Motor neuron (in vitro differentiated cells): ENCODE results near the gene SDK2. TPM values are rescaled to one million over a fixed set of nuclear protein-coding genes. Genes with fewer than 3 reads are reported as not detected.

Experiments used
- ATAC-seq, 8 experiments: fragments of 200-7000 bp; cut with Tn5 transposase; replicated peaks in 6 of 8; 2 replicates each; pipeline ENCODE4 v1.8.0; 2021; ENCODE audit warnings: mild to moderate bottlenecking in 8 of 8, moderate library complexity in 8 of 8
- H3K27ac ChIP-seq, 2 donors: fragments of 250-450 bp; sonication (Bioruptor Pico); 2 replicates each; pipeline ENCODE4 v1.9.0; 2021; ENCODE audit warnings: antibody characterized with exemption in 2 of 2, mild to moderate bottlenecking in 2 of 2, moderate library complexity in 1 of 2
- H3K4me1 ChIP-seq, 2 donors: fragments of 250-450 bp; sonication (Bioruptor Pico); replicated peaks in 1 of 2; 2 replicates each; pipeline ENCODE4 v1.6.1; 2021; ENCODE audit warnings: antibody characterized with exemption in 2 of 2, mild to moderate bottlenecking in 2 of 2, moderate library complexity in 1 of 2
- H3K4me3 ChIP-seq, 5 donors: fragments of 250-450 bp; sonication (Bioruptor Pico); 2 replicates each; pipeline ENCODE4 v1.9.0; 2021; ENCODE audit warnings: antibody characterized with exemption in 5 of 5, mild to moderate bottlenecking in 5 of 5, moderate library complexity in 4 of 5
- WGBS, 10 experiments: fragments of 450-650 bp; shearing (Covaris generic); methylation state at CpG; one replicate each; pipeline ENCODE4 v1.0.0; 2022; 5-methylcytosine and 5-hydroxymethylcytosine counted together
- in situ Hi-C, 9 experiments: fragments of 400-800 bp; cut with MboI; loops; one replicate each; pipeline ENCODE4 v1.15.0; 2021; ENCODE audit warnings: low sequenced_read_pairs in 9 of 9, low pct_unique_long_range_greater_than_20kb in 2 of 9; ENCODE audit not compliant: unreplicated experiment in 9 of 9
- total RNA-seq, 8 experiments: library from RNA; unstranded; fragments of 300-600 nt; gene quantifications; 2 replicates each; pipeline versions ENCODE4 v1.2.3 to v1.2.4, GENCODE V29; 2022

Gene SDK2
- total RNA-seq, 8 experiments from 2014 or later, result 0.59 to 22.0 (median 10.7) TPM

DNA sequence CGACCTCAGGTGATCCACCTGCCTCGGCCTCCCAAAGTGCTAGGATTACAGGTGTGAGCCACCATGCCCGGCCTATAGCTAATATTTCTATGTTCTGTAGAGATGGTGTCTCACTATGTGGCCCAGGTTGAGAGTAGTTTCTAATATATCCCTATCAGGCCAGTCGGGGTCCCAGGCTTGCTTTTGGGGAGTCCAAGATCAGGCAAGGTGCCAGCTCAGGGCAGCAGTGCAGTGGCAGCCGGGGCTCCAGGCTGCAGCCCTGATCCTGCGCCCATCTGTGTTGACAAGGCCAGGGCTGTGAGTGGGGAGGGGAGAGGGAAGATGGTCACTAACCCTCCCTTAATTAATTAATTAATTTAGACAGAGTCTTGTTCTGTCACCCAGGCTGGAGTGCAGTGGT, 254.8 kb downstream of the SDK2 start:
- ATAC-seq, result no peak
- Histone ChIP-seq H3K4me1 (peaks cover 13 to 14% of the 10 kb centered on the region in 2 donors), H3K4me3 (no peak overlapping the region), H3K27ac (no peak overlapping the region)
- in situ Hi-C loops, result no loop called here
- 53 to 100% (median 100%) methylated on average over 1 to 3 of the region's 6 CpGs; no CpG with 5 or more reads in 5 of the 10 experiments for WGBS, 10 experiments

DNA sequence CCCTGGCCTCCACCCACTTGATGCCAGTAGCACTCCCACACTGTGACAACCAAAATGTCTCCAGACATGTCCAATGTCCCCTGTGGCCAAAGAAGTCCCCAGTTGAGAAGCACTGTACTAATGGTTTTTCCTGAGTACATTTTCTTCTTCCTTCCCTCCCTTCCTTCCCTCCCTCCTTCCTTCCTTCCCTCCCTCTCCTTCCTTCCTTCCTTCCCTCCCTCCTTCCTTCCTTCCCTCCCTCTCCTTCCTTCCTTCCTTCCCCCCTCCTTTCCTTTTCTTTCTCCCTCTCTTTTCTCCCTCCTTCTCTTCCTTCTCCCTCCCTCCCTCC, 255.7 kb downstream of the SDK2 start:
- in situ Hi-C loops, result no loop called here
- Histone ChIP-seq H3K4me3 (no peak overlapping the region), H3K4me1 (peaks cover 5% of the 10 kb centered on the region in 2 donors), H3K27ac (no peak overlapping the region)
- ATAC-seq, result no peak

- Histone ChIP-seq H3K4me1 (no peaks in the 10 kb centered on the region), H3K4me3 (no peak overlapping the region), H3K27ac (no peak overlapping the region)
- in situ Hi-C loops, result no loop called here
- 18 to 94% (median 70%) methylated on average over 3 to 5 of the region's 28 CpGs; no CpG with 5 or more reads in 6 of the 10 experiments for WGBS, 10 experiments
- peak in 6 of 8 experiments; percentile 20 to 91 (median 52) for ATAC-seq
These were observed 256.3 kb downstream of the SDK2 start for GRCh38 chr17:73387746-73388577.

DNA sequence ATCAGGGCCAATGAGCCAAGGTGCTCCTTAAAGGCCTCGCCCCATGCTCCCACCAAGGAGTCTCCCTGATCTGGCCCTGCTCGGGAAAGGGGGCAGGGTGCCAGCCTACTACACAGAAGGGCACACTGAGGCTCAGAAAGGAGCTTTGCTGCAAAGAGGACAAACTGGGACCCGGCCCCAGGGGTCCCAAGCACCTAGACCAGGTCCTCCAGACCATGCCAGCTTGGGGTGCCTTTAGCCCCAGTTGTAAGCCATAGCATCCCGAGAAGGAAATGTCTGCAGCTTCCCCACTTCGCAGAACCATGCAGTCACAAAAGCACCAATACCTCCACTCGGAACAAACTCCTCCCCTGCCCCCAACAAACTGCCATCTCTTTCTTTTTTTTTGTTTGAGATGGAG, 257.7 kb downstream of the SDK2 start:
- WGBS, 10 experiments, result 30 to 100% (median 93%) methylated on average over 1 to 3 of the region's 6 CpGs; no CpG with 5 or more reads in 3 of the 10 experiments
- Histone ChIP-seq H3K4me3 (no peak overlapping the region), H3K4me1 (no peaks in the 10 kb centered on the region), H3K27ac (no peak overlapping the region)
- in situ Hi-C loops, result no loop called here
- no peak for ATAC-seq

- WGBS, 10 experiments, result 60 to 100% (median 94%) methylated on average over 2 to 3 of the region's 8 CpGs; no CpG with 5 or more reads in 7 of the 10 experiments
- in situ Hi-C loops, result no loop called here
- H3K4me1 ChIP-seq, result no peaks in the 10 kb centered on the region
- no peak overlapping the region for H3K27ac ChIP-seq
- H3K4me3 ChIP-seq, result no peak overlapping the region
- no peak for ATAC-seq
These were observed 259.3 kb downstream of the SDK2 start for GRCh38 chr17:73384926-73385325.

DNA sequence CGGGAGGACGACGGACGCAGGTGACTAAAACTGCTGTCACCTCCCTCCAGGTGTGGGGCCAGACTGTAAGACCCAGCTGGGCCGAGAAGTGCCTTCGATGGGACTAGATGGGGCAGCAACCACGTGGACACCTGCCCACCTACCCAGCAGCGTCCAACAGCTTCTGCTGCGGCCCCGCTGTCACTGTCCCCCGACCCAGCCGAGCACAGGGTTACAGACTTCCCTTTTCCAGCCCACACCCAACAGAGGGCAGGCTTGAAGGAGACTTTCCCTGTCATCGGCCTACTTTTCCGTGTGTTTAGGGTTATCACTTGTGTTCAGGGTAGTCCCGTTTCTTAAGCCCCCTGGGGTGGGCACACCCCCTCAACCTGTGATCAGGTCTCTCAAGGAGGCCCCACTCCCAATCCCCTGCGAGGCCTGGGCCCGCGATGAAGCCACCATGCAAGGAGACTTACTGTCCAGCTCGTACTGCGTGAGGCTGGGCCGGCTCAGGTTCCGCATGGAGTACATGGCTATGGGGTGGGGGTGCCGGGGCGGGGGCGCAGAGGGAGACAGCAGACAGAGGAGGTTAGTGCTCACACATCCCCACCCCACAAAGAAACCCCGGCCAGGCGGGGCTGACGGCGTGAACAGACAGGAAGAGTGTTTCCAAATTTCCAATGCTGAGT, 263.7 kb downstream of the SDK2 start:
- in situ Hi-C loops, result no loop called here
- Histone ChIP-seq H3K4me1 (no peaks in the 10 kb centered on the region), H3K4me3 (no peak overlapping the region), H3K27ac (no peak overlapping the region)
- WGBS, 10 experiments, result 70 to 100% (median 89%) methylated on average over 1 to 7 of the region's 29 CpGs; no CpG with 5 or more reads in 7 of the 10 experiments
- ATAC-seq, result no peak

- in situ Hi-C loops, result no loop called here
These were observed 264.4 kb downstream of the SDK2 start for GRCh38 chr17:73379826-73380225.

GRCh38 chr17:73378974-73379470, 265.2 kb downstream of the SDK2 start:
- in situ Hi-C loops, result no loop called here
- 80 to 100% (median 100%) methylated on average over 1 to 7 of the region's 20 CpGs; no CpG with 5 or more reads in 7 of the 10 experiments for WGBS, 10 experiments
- peak in 1 of 8 experiments; percentile 9 for ATAC-seq
- Histone ChIP-seq H3K4me3 (no peak overlapping the region), H3K4me1 (no peaks in the 10 kb centered on the region), H3K27ac (no peak overlapping the region)

More at GRCh38 chr17:73379826-73380225, 264.4 kb downstream of the SDK2 start:
- Histone ChIP-seq H3K4me1 (no peaks in the 10 kb centered on the region), H3K27ac (no peak overlapping the region), H3K4me3 (no peak overlapping the region)
- WGBS, 10 experiments, result 0 to 100% (median 40%) methylated on average over 1 to 3 of the region's 8 CpGs; no CpG with 5 or more reads in 5 of the 10 experiments
- peak in 1 of 8 experiments; percentile 13 for ATAC-seq

DNA sequence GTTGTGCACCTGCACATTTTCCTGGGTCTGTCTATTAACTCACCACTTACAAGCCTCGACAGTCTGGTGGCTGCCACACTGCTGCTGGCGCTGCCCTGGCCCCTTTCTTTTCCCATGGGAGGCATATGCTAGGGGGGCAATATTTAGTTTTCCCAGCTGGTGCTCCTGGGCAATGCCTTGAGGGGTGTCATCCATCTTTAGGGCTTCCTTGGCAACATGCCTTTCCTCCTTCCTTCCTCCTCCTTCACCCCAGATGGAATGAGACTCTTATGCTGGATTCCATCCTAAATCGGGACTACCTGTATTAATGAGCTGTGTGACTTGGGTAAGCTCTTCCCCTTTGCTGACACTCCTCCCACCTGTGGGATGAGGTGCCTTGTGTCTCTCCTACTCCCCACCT, 267.6 kb downstream of the SDK2 start:
- no peak for ATAC-seq
- H3K4me3 ChIP-seq, result no peak overlapping the region
- no peaks in the 10 kb centered on the region for H3K4me1 ChIP-seq
- in situ Hi-C loops, result no loop called here
- WGBS, 10 experiments, result 72 to 100% (median 87%) methylated on average over 1 to 2 of the region's 3 CpGs; no CpG with 5 or more reads in 4 of the 10 experiments
- no peak overlapping the region for H3K27ac ChIP-seq

DNA sequence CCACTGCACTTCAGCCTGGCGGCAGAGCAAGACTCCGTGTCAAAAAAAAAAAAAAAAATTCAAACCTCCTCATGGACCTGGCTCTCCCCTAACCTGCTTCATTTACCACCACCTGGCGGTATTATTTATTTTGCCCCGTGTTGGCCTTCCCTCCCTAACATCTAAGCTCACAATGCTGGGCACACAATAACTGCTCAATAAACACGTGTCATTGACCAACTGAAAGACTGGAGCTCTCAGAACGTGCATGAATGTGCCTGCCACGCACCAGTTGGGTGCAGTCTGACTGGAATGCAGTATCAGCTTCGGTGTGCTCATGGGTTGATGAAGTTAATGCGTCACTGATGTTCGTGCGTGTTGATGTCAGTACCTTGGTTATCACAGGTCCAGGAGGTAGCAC, 268.1 kb downstream of the SDK2 start:
- in situ Hi-C loops, result no loop called here
- WGBS, 10 experiments, result 70 to 100% (median 89%) methylated on average over 1 to 5 of the region's 11 CpGs; no CpG with 5 or more reads in 2 of the 10 experiments
- Histone ChIP-seq H3K4me1 (no peaks in the 10 kb centered on the region), H3K27ac (no peak overlapping the region), H3K4me3 (no peak overlapping the region)
- ATAC-seq, result no peak

- in situ Hi-C loops, result loop anchor here in 6 of 9 experiments (5.0 to 25.0 kb wide), 5 partner anchors 110 to 810 kb away; partner anchors contain the start of gene CPSF4L (in 3 of the 6)
- WGBS, 10 experiments, result 80 to 100% (median 97%) methylated on average over 1 to 7 of the region's 9 CpGs; no CpG with 5 or more reads in 5 of the 10 experiments
- peaks cover 0 to 5% of the 10 kb centered on the region in 2 donors for H3K4me1 ChIP-seq
- H3K27ac ChIP-seq, result no peak overlapping the region
- ATAC-seq, result no peak
- H3K4me3 ChIP-seq, result no peak overlapping the region
These were observed 272.4 kb downstream of the SDK2 start for GRCh38 chr17:73371836-73372235.

GRCh38 chr17:73371285-73371684, 273.0 kb downstream of the SDK2 start:
- Histone ChIP-seq H3K4me1 (peaks cover 5 to 7% of the 10 kb centered on the region in 2 donors), H3K27ac (no peak overlapping the region), H3K4me3 (no peak overlapping the region)
- in situ Hi-C loops, result loop anchor here in 6 of 9 experiments (5.0 to 25.0 kb wide), 5 partner anchors 109 to 809 kb away; partner anchors contain the start of gene CPSF4L (in 3 of the 6)
- 3 to 100% (median 28%) methylated on average over 2 to 6 of the region's 6 CpGs; no CpG with 5 or more reads in 3 of the 10 experiments for WGBS, 10 experiments
- ATAC-seq, result no peak
